IMR-90 (cell line): ENCODE measurements around the gene TTI1. TPM values are rescaled to one million over a fixed set of nuclear protein-coding genes. Genes with fewer than 3 reads are reported as not detected.

Experiments used
- ATAC-seq: fragments of 200-7000 bp; cut with Tn5 transposase; 2 replicates; pipeline ENCODE4 v1.9.1; 2020; ENCODE audit warnings: low read depth, mild to moderate bottlenecking, moderate library complexity
- BruUV-seq: library from RNA; stranded (reverse); fragments of 400-500 nt; replicated peaks from 2 replicates; lab custom pipeline; 2021; lab: Mats Ljungman, UMichigan
- CTCF ChIA-PET: fragments of 300-600 bp; formaldehyde crosslinking; extraction: SDS; loops from one replicate; lab custom pipeline; 2021; ENCODE audit warnings: antibody characterized with exemption; lab: Yijun Ruan, JAX
- POLR2A ChIA-PET: fragments of 300-600 bp; sonication (Branson Sonifier 250); formaldehyde crosslinking; loops from one replicate; lab custom pipeline; 2022; ENCODE audit warnings: antibody characterized with exemption; ENCODE audit not compliant: unreplicated experiment; lab: Charles Lee
- DNase-seq: peaks from one replicate; pipeline ENCODE4 v3.0.0; 2013
- H2AFZ ChIP-seq: replicated peaks from 2 replicates; pipeline ENCODE3; 2013; ENCODE audit warnings: low read length, mild to moderate bottlenecking; ENCODE audit not compliant: poor library complexity
- H2AK5ac ChIP-seq: 2 replicates; pipeline ENCODE4 v1.6.1; 2013; ENCODE audit warnings: low read depth, low read length, inconsistent platforms
- H2AK9ac ChIP-seq: replicated peaks from 2 replicates; pipeline ENCODE3; 2013; ENCODE audit warnings: mild to moderate bottlenecking, low read depth, low read length, moderate library complexity; ENCODE audit not compliant: poor library complexity
- H2BK120ac ChIP-seq: 2 replicates; pipeline ENCODE4 v1.6.1; 2013; ENCODE audit warnings: low read depth, low read length, inconsistent platforms
- H2BK15ac ChIP-seq: 3 replicates; pipeline ENCODE4 v1.6.1; 2013; ENCODE audit warnings: low read depth, low read length, inconsistent platforms
- H2BK20ac ChIP-seq: 2 replicates; pipeline ENCODE4 v1.6.1; 2013; ENCODE audit warnings: low read depth, mild to moderate bottlenecking, inconsistent platforms, low read length, moderate library complexity
- H2BK5ac ChIP-seq: 2 replicates; pipeline ENCODE4 v1.6.1; 2013; ENCODE audit warnings: mild to moderate bottlenecking, low read depth, low read length, inconsistent platforms; ENCODE audit not compliant: poor library complexity, severe bottlenecking
- H3K14ac ChIP-seq: replicated peaks from 2 replicates; pipeline ENCODE4 v1.6.1; 2013; ENCODE audit warnings: low read depth, low read length, inconsistent platforms
- H3K18ac ChIP-seq: 2 replicates; pipeline ENCODE4 v1.6.1; 2013; ENCODE audit warnings: low read depth, low read length, control low read depth
- H3K23ac ChIP-seq: 2 replicates; pipeline ENCODE4 v1.6.1; 2013; ENCODE audit warnings: low read depth, low read length, inconsistent platforms
- H3K27ac ChIP-seq: 2 replicates; pipeline ENCODE4 v1.5.1; 2013; ENCODE audit warnings: mild to moderate bottlenecking, control low read depth, low read length; ENCODE audit not compliant: insufficient read depth
- H3K27me3 ChIP-seq: 2 replicates; pipeline ENCODE4 v1.6.1; 2013; ENCODE audit warnings: low read length; ENCODE audit not compliant: control insufficient read depth, insufficient read depth
- H3K36me3 ChIP-seq: 2 replicates; pipeline ENCODE4 v1.6.1; 2013; ENCODE audit warnings: low read length, mixed read lengths; ENCODE audit not compliant: control insufficient read depth, insufficient read depth
- H3K4ac ChIP-seq: 2 replicates; pipeline ENCODE4 v1.6.1; 2013; ENCODE audit warnings: low read depth, low read length, inconsistent platforms
- H3K4me1 ChIP-seq: 2 replicates; pipeline ENCODE4 v1.6.1; 2013; ENCODE audit warnings: low read length, mixed read lengths; ENCODE audit not compliant: control insufficient read depth, insufficient read depth
- H3K4me2 ChIP-seq: 2 replicates; pipeline ENCODE4 v1.6.1; 2013; ENCODE audit warnings: low read depth, mild to moderate bottlenecking, control low read depth, low read length, moderate library complexity
- H3K4me3 ChIP-seq: 2 replicates; pipeline ENCODE4 v1.5.1; 2013; ENCODE audit warnings: low read depth, mild to moderate bottlenecking, control low read depth, low read length, moderate library complexity; ENCODE audit not compliant: insufficient read depth
- H3K56ac ChIP-seq: 2 replicates; pipeline ENCODE4 v1.6.1; 2013; ENCODE audit warnings: low read length, inconsistent platforms; ENCODE audit not compliant: insufficient read depth; ENCODE audit errors: extremely low read depth
- H3K79me1 ChIP-seq, 2 experiments: 2 replicates each; pipeline ENCODE4 v1.6.1; 2013; ENCODE audit warnings: low read length in 2 of 2, inconsistent platforms in 1 of 2, low read depth in 1 of 2
- H3K9ac ChIP-seq: 2 replicates; pipeline ENCODE4 v1.6.1; 2013; ENCODE audit warnings: low read depth, low read length, control low read depth
- H3K9me1 ChIP-seq: 2 replicates; pipeline ENCODE4 v1.6.1; 2013; ENCODE audit warnings: low read length, inconsistent platforms; ENCODE audit not compliant: insufficient read depth
- H3K9me3 ChIP-seq: 2 replicates; pipeline ENCODE4 v1.6.1; 2013; ENCODE audit warnings: low read length; ENCODE audit not compliant: control insufficient read depth, insufficient read depth
- H4K20me1 ChIP-seq: 2 replicates; pipeline ENCODE4 v1.6.1; 2013; ENCODE audit warnings: low read length, inconsistent platforms; ENCODE audit not compliant: insufficient read depth
- H4K5ac ChIP-seq: 2 replicates; pipeline ENCODE4 v1.6.1; 2013; ENCODE audit warnings: mild to moderate bottlenecking, low read depth, low read length, control low read depth
- H4K8ac ChIP-seq, 2 experiments: 2 replicates each; pipeline ENCODE4 v1.6.1; 2013; ENCODE audit warnings: low read depth in 2 of 2, low read length in 2 of 2, control low read depth in 1 of 2, inconsistent platforms in 1 of 2
- H4K91ac ChIP-seq: 2 replicates; pipeline ENCODE4 v1.6.1; 2013; ENCODE audit warnings: low read depth, low read length, inconsistent platforms; ENCODE audit not compliant: insufficient read depth
- BHLHE40 ChIP-seq: fragments of 150-350 bp; IDR thresholded peaks from 2 replicates; pipeline ENCODE4 v1.6.1; 2016; ENCODE audit warnings: mild to moderate bottlenecking, low read depth, low read length
- CEBPB ChIP-seq: IDR thresholded peaks from 2 replicates; pipeline ENCODE4 v1.6.1; 2012; ENCODE audit warnings: low read depth, low read length, improper control_type of control experiment
- CTCF ChIP-seq: conservative IDR thresholded peaks from 2 replicates; pipeline ENCODE4 v1.5.1; 2012; ENCODE audit warnings: mild to moderate bottlenecking, low read depth, low read length, improper control_type of control experiment
- ELK1 ChIP-seq: fragments of 150-350 bp; IDR thresholded peaks from 2 replicates; pipeline ENCODE4 v1.6.1; 2016; ENCODE audit warnings: low read depth, mild to moderate bottlenecking, low read length, moderate library complexity, borderline replicate concordance
- MAFK ChIP-seq: IDR thresholded peaks from 2 replicates; pipeline ENCODE4 v1.6.1; 2012; ENCODE audit warnings: low read depth, low read length, improper control_type of control experiment
- MAZ ChIP-seq: IDR thresholded peaks from 2 replicates; pipeline ENCODE4 v1.6.1; 2012; ENCODE audit warnings: low read depth, mild to moderate bottlenecking, low read length, improper control_type of control experiment, moderate library complexity, borderline replicate concordance
- MXI1 ChIP-seq: IDR thresholded peaks from 2 replicates; pipeline ENCODE4 v1.6.1; 2012; ENCODE audit warnings: low read depth, mild to moderate bottlenecking, low read length, moderate library complexity, borderline replicate concordance
- RAD21 ChIP-seq: IDR thresholded peaks from 2 replicates; pipeline ENCODE4 v1.6.1; 2012; ENCODE audit warnings: low read length, improper control_type of control experiment
- RFX5 ChIP-seq: IDR thresholded peaks from 2 replicates; pipeline ENCODE4 v1.8.0; 2012; ENCODE audit warnings: low read depth, mild to moderate bottlenecking, low read length, moderate library complexity
- SMC3 ChIP-seq: fragments of 150-350 bp; IDR thresholded peaks from 2 replicates; pipeline ENCODE4 v1.6.1; 2016; ENCODE audit warnings: low read depth, mild to moderate bottlenecking, antibody characterized with exemption, low read length, moderate library complexity
- USF2 ChIP-seq: fragments of 150-350 bp; IDR thresholded peaks from 2 replicates; pipeline ENCODE4 v1.6.1; 2017; ENCODE audit warnings: mild to moderate bottlenecking, antibody characterized with exemption, low read length, low read depth
- WGBS, 2 experiments: methylation state at CpG; one replicate each; pipeline versions ENCODE4 v1.1.5 to v1.1.7; 2013; ENCODE audit warnings: missing lambda C conversion rate in 2 of 2; ENCODE audit not compliant: insufficient read length in 1 of 2; ENCODE audit errors: extremely low coverage in 2 of 2; 5-methylcytosine and 5-hydroxymethylcytosine counted together
- dilution Hi-C: fragments of 300-500 bp; cut with HindIII; formaldehyde crosslinking; loops from one replicate; pipeline ENCODE4 v1.14.3; 2018; ENCODE audit warnings: low sequenced_read_pairs; ENCODE audit not compliant: unreplicated experiment
- in situ Hi-C: fragments of 300-500 bp; cut with MboI; formaldehyde crosslinking; loops from 3 replicates; pipeline ENCODE4 v1.14.3; 2019; ENCODE audit warnings: low sequenced_read_pairs, inconsistent platforms, mixed read lengths
- intact Hi-C: fragments of 100-400 bp; cut with micrococcal nuclease; formaldehyde crosslinking; loops from 2 replicates; pipeline ENCODE4 v1.10.0; 2022
- polyA plus RNA-seq, 3 experiments: library from polyadenylated mRNA; depleted of rRNA; stranded (reverse); fragments of >200 nt; gene quantifications; 2 replicates each; pipeline ENCODE4 v1.2.3, GENCODE V29; 2012; ENCODE audit warnings: low replicate concordance in 1 of 3
- total RNA-seq: library from RNA; depleted of rRNA; stranded (reverse); fragments of >200 nt; gene quantifications from 2 replicates; pipeline ENCODE4 v1.2.3, GENCODE V29; 2012

Gene TTI1
- total and polyA plus RNA-seq, 2 of the 4 experiments (the other 2 are of a cell fraction) = 12.5 to 17.6 TPM

- Histone ChIP-seq H3K18ac (no peak overlapping the region), H4K8ac (no peak overlapping the region), H3K4me2 (no peak overlapping the region), H3K27ac (no peak overlapping the region), H2AK5ac (no peak overlapping the region), H3K36me3 (peaks cover 10% of the 10 kb centered on the region), H4K5ac (no peak overlapping the region), H2AK9ac (no peak overlapping the region), H4K91ac (no peak overlapping the region), H3K14ac (no peak overlapping the region), H3K4ac (no peak overlapping the region), H3K9me3 (no peaks in the 10 kb centered on the region), H2BK5ac (no peak overlapping the region), H4K20me1 (peaks cover 19% of the 10 kb centered on the region), H2BK15ac (no peak overlapping the region), H2AFZ (no peak overlapping the region), H3K9ac (no peak overlapping the region), H3K9me1 (peaks cover 20% of the 10 kb centered on the region), H3K4me1 (peaks cover 18% of the 10 kb centered on the region), H3K4me3 (no peak overlapping the region), H3K56ac (no peak overlapping the region), H2BK20ac (no peak overlapping the region), H3K27me3 (no peaks in the 10 kb centered on the region), H2BK120ac (no peak overlapping the region), H3K79me1 (peaks cover 15 to 40% of the 10 kb centered on the region in 2 experiments), H3K23ac (no peak overlapping the region)
- dilution Hi-C loops (no loop called here), intact Hi-C loops (no loop called here), in situ Hi-C loops (no loop called here)
- DNase-seq (no peak), ATAC-seq (no peak)
- WGBS, 2 experiments = no CpG with 5 or more reads among the region's 1 CpG
- no peak for TF ChIP-seq ELK1
- TF ChIP-seq SMC3 = no peak
- no peak for TF ChIP-seq MAFK
- no peak for TF ChIP-seq CEBPB
- no peak for TF ChIP-seq USF2
- TF ChIP-seq MXI1 = no peak
- no peak for TF ChIP-seq MAZ
- no peak for TF ChIP-seq RAD21
- TF ChIP-seq BHLHE40 = no peak
- TF ChIP-seq RFX5 = no peak
- TF ChIP-seq CTCF = no peak
- ChIA-PET POLR2A (no interaction called here), CTCF (no interaction called here)
- no TSS peak for BruUV-seq
Measured at GRCh38 chr20:38004416-38004815, 28.8 kb downstream of the TTI1 start.
